HG02943 (cell line): ENCODE results near the gene SMOC2.

Experiments used
- ATAC-seq: cut with Tn5 transposase; IDR thresholded peaks from one replicate; pipeline ENCODE4 v1.9.1; 2021; ENCODE audit warnings: mild to moderate bottlenecking, low read depth, moderate library complexity; ENCODE audit not compliant: unreplicated experiment

Gene SMOC2

DNA sequence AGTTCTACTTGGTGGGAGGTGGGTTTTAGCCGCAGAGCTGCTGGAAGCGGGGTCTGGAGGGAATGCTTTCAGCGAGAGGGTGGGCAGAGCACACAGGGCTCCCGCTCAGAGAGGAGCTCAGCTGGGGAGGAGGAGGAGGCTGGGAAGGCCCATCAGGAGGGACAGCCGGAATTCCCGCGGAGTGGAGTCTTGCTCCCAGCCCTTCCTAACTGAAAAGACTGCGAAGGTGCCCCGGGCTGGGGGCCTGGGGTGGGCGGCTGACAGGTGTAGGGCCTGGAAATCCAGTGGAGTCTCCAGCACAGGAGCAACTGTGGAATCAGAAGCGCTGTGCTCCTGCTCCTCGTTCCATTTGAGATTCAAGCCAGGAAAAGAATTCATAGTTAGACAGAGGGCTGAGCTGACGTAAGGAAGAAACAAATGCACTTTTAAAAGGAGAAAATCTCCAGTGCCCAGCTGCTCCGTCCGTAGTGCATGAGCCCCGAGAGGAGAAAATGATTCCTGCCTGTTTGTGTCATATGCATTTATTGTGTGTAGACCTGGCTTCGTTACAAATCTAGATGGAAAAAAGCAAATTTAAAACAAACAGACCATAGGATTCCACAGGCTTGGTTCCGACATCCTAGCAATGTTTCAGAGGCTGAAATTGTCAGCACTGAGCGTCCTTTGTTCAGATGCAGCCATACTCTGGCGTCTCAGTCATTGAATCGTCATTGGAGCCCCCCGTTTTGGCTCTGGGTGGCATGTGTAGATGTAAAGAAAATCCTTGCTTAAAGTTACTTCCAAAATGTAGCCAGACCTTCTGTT, 197.7 kb downstream of the SMOC2 start:
- ATAC-seq, result no peak

DNA sequence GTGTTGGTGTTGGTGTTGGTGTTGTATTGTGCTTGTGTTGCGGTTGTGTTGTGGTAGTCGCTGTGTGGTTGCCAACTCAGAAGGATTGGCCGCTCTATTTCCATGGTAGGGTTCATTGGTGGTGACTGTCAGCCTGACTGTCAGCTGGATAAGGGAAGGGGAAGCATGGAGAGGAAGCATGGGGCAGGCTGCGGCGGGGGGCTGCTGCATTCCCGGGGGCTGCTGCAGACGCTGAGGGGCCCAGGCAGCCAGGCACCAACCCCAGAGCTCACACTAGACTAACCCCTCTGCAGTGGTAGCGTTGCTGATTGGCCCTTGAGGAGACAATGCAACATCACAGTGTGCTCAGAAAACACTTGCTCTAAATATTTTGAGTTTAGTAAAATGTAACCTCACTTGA, 199.2 kb downstream of the SMOC2 start:
- no peak for ATAC-seq

DNA sequence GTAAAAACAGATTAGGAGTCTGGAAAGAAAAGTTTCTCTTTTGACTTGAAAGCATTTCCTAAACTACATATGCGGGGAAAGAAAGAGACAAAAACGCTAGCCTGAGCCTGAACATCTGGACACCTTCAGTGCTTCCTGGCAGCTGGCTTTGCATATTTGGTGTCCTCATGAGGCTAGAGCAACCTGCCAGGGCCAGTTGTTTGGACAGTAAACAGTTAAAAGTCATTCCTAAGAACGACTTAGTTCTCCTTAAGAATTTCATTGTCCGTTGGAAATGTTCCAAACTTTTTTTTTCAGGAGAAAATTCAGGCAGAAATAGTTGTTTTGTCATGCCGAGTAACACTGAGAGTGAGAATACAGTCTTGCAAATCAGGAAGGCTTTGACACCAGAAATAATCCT, 199.8 kb downstream of the SMOC2 start:
- ATAC-seq, result no peak

DNA sequence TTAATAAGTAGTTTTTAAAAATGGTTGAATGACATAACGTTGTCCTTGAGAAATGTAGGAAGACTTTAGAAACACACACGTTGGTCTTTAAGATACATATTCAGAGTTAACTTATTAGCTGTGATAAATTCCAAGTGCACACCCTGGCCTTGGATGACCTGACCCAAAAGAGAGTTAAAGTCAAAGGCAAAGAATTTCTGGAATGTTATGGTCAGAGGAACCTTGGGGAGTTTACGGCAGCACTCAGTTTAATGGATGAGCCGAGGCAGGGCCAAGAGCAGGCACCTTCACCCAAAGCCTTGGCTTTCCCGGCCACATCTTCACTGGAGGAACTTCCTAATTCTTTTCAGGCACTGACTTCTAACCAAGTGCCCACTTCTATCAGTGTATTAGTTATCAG, 200.5 kb downstream of the SMOC2 start:
- ATAC-seq, result no peak

DNA sequence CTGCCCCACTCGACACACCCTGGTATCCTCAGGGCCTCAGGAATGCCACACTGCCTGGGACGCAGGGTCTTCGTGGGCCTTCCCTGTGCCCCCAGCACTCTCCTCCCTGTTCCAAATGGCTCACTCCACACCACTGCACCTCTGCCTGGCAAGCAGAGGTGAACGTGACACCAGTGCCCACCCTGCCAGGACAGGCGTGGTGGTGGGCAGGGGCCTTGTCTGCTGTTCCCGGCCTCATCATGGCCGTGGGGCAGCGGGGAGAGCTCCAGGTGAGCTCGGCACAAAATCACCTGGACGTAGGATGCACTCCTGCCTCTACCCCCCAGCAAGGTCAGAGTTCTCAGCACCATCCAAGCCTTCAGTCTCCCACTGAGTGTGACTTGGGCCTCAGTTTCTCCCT, 202.4 kb downstream of the SMOC2 start:
- no peak for ATAC-seq

DNA sequence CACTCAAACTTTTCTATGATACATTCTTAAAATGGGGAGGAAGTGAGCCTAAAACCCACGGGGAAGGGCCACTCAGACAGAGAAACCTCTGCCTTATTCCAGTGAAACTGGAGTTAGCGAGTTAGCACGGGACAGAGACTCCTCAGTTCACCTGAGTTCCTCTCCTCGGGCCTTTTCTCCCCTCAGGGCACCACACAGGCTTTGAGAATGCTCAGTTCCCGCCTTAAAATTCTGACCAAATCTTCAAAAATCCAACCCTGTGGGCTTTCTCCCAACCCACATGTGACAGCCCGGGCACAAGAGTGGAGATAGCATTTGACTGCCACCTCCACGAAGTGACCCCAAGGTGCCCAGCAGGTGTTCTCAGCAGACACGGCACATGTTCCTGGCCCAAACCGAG, 204.3 kb downstream of the SMOC2 start:
- ATAC-seq, result no peak

DNA sequence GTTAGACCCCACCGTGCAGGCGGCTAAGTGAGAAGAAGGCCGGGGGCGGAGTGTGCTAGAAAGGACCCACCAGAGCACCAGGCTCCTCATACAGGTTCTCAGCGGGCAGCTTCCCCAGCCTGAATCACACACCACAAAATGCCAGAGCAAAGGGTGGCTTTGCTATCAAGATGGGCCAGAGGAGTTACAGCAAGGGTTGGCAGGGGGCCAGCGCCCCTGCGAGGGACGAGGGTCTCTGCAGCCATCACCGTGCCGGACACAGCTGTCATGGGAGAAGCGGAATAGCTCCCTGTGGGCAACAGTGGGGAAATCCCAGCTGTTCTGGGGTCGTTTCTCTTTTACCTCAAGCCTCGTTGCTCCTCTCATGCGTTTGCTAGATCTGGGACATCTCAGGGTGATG, 206.3 kb downstream of the SMOC2 start:
- ATAC-seq, result no peak

DNA sequence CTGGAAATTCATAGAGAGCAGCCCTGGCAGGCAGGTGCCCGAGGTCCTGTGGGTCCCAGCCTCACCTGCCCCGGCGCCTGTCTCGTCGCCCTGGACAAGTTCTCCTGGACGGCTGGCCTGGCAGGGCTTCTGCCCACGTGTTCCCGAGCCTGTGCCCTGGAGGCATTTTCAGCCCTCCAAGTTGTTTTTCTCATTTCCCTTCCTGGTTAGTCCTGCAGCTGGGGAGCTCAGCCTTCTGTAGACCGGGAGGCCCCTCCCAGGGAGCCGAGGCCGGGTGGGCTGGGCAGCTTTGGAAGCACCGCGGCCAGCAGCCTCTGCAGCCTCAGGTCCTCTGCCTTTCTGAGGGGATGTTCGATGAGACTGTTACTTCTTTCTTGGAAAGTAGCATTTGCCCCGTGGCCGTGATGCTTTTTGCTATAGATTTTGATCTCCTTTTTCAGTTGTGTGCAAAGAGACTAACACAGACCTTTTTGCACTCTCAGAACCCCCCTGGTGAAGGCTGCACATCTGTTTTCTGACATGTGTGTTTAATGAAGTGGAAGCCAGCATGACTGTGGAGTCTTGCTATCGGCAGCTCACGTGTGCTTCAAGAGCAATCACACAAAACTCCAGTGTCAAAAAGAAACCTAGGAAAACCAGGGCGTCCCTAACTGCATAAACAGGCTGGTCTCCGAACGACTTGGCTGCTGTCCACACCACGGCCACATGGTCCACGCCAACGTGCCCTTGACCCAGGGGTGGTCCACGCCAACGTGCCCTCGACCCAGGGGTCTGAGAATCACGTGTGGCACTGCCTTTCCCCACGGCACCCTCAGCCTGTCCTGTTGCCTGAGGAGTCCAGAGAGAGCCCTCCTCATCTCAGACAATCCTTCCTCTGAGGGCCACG, 207.5 kb downstream of the SMOC2 start:
- no peak for ATAC-seq

DNA sequence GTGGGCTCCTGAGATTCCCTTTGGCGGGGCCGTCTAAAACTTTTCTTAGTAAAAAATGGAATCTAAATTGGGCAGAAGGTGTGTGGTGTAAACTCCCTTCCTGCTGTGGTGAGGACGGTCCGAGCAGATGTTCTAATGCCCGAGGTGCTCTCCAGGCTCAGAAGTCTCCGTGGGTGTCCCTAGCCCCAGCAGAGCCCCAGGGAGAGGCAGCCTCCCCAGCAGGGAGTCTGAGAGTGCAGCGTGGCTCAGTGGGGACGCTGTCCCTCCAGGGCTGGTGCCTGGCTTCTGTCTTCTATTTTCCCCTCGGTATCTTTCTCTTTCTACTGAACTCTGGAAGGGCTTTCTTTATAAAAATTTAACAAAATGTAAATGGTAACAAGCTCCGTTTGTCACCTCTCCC, 208.2 kb downstream of the SMOC2 start:
- ATAC-seq, result no peak

DNA sequence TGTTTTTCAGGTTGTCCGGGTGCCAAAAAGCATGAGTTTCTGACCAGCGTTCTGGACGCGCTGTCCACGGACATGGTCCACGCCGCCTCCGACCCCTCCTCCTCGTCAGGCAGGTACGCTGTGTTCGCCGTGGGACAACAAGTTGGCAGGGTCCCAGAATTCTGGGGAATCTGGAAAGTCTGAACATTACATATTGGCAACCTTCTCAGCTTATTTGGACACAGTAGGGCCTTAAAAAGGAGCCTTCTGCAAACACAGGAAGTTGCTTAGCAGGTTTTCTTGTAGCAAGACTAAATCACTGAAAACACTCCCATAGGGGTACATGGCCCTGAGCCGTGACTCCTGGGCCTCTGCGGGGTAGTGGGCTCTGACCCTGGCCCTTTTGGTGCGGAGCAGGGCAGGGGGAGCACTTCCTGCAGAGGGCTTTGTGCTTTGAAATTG, 209.7 kb downstream of the SMOC2 start:
- ATAC-seq, result no peak

DNA sequence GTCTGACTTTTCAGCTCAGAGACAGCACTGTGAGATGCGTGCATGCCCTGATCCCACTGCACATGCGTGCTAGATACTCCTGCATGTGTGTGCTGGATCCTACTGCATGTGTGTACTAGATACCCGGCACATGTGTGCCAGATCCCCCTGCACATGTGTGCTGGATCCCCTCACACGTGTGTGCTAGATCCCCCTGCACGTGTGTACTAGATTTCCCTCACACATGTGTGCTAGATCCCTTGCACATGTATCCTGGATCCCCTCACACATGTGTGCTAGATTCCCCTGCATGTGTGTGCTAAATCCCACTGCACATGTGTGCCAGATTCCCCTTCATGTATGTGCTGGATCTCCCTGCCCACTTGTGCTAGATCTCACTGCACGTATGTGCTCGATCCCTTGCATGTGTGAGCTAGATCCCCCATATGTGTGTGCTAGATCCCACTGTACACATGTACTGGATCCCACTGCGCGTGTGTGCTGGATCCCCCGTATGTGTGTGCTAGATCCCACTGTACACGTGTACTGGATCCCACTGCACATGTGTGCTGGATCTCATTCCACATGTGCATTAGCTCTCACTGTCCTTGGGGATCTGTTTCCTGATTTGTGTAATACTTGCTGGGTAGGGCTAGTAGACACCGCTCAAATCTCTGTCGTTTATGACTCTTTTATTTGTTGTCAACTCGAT, 214.6 kb downstream of the SMOC2 start:
- ATAC-seq, result no peak

DNA sequence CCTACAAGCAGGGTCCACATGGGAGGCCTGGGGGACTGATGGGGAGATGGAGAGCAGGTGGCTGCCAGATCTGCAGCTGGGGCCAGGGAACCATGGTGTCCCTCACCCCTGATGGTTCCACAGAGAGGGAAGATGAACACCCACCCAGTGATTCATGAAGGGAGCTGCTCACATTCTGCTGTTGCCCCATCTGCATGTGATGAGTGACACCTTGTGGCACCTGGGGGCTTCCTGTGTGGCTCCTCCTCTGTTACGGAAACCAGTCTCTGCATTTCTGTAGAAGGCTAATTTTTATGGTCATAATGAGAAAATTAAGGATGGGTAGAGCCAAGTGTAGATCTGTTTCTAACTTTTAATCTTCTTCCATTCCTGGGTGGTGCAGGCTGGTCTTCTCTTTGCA, 217.1 kb downstream of the SMOC2 start:
- no peak for ATAC-seq

DNA sequence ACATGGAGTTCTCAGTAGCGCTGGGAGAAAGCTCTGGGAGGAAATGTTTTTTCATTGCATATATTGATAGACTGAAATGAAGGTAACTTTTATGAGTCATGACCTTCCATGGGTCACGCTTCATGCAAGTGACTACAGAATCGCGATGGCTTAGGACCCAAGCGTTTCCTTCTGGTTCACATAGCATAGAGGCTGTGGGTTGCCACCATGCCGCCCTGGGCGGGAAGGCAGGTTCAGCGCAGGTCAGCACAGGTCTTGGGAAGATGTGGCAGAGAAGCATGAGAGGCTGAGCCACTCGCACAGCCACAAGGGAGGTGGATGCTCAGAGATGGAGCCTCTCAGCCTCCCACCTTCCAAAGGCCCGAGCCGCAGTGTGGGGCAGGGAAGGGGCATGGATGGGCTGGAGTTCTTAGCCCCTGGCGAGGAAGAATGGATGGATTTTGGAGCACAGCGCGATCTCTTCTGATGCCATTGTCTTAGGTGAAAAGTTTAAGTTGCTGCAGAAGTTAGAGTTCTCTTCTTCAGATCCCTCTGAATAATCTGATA, 219.5 kb downstream of the SMOC2 start:
- no peak for ATAC-seq

DNA sequence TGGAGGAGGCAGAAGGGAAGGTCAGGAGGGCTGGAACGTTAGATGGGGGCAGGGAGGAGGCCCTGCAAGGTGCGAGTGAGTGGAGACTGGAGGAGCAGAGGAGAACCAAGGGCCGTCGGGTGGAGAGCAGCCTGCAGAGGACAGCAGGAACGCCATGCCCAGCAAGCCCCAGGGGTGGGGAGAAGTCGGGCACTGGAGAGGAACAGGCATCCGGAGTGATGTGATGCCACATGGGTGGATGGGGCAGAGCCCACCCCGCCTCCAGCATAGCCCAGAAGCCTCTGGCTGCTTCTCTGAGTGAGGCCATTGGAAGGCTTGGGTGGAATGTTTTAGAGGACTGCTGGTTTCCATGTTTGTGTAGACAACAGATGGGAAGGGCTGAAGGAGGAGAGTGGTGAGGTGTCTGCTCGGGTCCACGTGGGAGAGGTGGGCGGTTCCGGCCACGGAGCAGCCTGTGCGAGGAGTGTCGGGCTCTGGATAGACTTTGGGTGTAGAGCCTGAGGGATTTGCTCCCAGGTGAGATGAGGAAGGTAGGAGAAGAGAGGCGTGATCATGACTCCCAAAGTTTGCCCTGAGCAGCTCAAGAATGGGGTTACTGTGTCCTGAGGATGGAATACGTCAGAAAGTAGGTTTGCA, 221.4 kb downstream of the SMOC2 start:
- no peak for ATAC-seq

DNA sequence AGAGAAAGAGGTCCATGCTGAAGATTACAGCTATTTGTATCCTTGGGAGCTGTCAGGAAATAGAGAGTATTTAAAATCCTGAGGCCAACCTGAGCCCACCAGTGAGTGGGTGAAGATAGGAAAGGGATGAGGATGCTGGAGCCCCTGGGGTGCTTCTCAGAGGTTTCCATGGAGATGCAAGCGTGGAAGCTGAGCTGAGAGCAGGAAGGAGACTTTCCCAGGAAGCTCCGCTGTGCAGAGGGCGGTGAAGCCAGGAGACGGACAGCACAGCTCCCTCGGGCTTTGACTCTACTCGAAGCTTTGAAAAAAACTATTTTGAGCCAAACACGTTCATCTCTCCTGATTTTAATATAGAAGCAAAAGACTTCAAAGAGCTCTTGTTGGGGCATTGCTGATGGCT, 222.1 kb downstream of the SMOC2 start:
- ATAC-seq, result no peak

DNA sequence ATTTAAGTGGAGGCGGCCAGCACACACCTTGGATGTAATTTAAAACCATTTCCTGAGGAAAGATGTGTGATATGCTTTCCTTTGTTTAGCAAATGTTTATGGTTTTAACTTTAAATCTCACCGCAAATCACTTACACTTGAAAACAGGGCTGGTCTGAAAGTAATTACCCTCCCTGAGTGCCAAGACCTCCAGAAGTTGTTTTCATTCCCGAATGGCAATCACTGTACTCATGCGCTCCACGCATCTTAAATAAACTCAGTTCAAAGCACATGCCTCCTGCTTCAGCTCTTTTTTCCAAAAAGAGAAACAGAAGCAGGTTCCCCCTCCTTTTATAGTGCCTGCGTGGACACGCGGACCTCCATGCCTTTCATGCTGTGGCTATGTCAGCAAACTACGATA, 224.0 kb downstream of the SMOC2 start:
- no peak for ATAC-seq

DNA sequence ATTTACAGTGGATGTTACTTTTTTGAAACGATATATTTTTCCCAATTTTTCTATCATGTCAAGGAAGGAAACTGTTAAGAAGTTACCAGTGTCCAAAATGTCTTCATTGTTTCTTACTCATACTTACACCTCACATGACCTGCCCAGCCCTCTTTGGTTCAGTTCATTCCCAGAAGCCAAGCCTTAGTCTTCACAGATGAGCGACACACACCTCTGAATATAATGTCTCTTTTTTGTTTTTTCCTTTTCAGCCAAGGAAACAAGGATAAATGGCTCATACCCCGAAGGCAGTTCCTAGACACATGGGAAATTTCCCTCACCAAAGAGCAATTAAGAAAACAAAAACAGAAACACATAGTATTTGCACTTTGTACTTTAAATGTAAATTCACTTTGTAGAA, 225.2 kb downstream of the SMOC2 start:
- ATAC-seq, result no peak

DNA sequence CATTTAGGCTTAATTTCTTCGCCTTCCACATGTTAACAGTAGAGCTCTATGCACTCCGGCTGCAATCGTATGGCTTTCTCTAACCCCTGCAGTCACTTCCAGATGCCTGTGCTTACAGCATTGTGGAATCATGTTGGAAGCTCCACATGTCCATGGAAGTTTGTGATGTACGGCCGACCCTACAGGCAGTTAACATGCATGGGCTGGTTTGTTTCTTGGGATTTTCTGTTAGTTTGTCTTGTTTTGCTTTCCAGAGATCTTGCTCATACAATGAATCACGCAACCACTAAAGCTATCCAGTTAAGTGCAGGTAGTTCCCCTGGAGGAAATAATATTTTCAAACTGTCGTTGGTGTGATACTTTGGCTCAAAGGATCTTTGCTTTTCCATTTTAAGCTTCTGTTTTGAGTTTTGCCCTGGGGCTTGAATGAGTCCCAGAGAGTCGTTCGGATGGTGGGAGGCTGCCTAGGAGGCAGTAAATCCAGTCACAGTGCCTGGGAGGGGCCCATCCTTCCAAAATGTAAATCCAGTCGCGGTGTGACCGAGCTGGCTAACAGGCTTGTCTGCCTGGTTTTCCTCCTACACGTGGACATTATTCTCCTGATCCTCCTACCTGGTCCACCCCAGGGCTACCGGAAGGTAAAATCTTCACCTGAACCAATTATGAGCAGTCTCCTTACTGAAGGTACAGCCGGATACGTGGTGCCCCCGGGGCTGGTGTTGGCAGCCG, 225.9 kb downstream of the SMOC2 start:
- no peak for ATAC-seq

DNA sequence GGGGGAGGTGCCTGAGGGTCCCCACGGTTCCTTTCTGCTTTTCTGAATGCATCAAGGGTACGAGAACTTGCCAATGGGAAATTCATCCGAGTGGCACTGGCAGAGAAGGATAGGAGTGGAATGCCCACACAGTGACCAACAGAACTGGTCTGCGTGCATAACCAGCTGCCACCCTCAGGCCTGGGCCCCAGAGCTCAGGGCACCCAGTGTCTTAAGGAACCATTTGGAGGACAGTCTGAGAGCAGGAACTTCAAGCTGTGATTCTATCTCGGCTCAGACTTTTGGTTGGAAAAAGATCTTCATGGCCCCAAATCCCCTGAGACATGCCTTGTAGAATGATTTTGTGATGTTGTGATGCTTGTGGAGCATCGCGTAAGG, 226.4 kb downstream of the SMOC2 start:
- no peak for ATAC-seq
